NCI-H510A treated with DMSO at 0.1 percent for 48 hours (cell line): Measurements from ENCODE around the gene SV2C.
"Not testable (repeated sequence)": the region's sequence is repeated elsewhere in the genome, so short reads cannot be mapped to it uniquely, and the experiment has no call there.

ENCODE experiments used
- DNase-seq: peaks from one replicate; lab custom pipeline; 2025; lab: John Stamatoyannopoulos, UW

The SV2C gene

DNA sequence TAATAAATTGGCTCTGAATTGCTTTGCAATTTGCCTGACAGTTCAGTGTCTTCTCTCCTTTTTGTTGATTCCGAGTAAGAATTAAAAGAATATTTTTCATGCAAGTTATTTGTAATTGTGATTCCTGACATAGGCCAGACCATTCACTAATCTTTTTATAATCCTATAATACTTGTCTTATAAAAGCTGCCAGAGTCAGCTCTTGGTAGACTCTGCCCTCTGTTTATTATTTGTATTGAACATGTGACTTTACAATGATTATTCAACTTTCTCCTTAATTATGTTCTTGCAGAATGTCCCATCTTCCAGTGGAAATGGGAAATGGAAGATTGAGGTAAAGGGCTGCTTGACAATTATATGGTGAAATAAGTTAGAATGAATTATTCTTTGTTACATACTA lies 121.0 kb downstream of the SV2C start:
- DNase-seq: no peak

- DNase-seq: no peak
Measured at GRCh38 chr5:76204713-76205112, 121.5 kb downstream of the SV2C start.

- DNase-seq: no peak
Measured at GRCh38 chr5:76207120-76207519, 123.9 kb downstream of the SV2C start.

DNA sequence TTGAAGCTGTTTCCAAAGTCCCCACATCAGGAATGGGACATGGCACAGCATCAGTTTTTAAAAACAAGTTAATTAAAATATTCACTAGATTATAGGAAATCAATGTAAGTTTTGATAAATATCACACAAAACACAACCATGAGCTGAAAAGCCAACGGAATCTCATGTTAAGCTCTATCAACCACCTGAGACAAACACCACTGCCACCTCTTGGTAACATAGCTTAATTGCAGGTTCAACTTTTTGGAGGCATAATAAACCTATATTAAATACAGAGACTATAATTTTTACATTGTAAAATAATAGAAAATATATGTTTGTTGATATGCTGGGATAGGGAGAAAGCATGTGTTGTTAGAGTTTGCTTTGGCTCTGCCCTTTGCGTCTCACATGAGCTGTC lies 126.1 kb downstream of the SV2C start:
- no peak for DNase-seq

- DNase-seq: no peak
Measured at GRCh38 chr5:76210946-76211345, 127.8 kb downstream of the SV2C start.

DNA sequence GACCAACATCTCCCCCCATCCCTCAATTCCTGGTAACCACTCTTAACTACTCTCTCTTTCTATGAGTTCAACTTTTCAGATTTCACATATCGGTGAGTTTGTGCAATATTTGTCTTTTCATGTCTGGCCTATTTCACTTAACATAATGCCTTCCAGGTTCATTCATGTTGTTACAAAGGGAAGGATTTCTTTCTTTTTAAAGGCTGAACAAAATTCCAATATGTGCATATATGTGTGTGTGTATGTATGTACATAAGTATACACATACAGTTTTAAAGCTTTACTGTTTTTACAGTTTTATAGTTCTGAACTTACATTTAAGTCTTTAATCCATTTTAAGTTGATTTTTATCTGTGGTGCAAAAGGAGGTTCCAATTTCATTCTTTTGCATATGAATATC lies 130.7 kb downstream of the SV2C start:
- DNase-seq: no peak

GRCh38 chr5:76216748-76217147 lies 133.6 kb downstream of the SV2C start:
- no peak for DNase-seq

DNA sequence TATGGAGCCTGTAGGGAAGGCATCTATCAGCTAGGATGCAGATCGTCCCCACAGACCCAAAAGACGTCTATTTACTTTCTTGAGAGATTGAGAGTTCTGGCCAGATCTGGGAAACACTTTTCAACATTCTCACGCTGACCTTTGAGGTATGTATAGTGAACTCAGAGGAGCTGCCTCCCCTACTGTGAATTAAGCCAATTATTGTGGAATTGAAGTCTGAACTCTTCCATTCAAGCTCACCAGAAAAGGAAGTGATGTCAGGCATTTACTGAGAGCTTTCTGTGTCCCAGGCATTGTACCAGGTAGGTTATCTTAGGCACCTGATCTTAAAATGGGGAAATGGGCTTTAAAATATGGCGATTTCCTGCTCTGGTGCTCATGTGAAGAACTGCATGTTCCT lies 136.5 kb downstream of the SV2C start:
- no peak for DNase-seq

- DNase-seq: no peak
Measured at GRCh38 chr5:76221311-76221710, 138.1 kb downstream of the SV2C start.

DNA sequence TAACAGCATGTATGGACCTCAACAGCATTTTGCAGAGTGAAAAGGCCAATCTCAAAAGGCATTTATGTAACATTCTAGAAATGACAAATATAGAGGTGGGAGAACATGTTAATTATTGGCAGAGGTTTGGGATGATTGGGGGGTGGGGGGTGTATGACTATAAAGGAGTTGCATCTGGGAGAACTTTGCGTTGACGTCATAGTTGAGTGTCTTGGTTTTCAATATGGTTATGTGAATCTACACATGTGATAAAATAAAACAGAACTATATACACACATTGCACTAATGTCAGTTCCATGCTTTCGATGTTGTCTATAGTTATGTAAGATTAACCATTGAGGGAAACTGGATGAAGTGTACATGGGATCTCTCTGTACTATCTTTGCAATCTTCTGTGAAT lies 139.1 kb downstream of the SV2C start:
- no peak for DNase-seq

DNA sequence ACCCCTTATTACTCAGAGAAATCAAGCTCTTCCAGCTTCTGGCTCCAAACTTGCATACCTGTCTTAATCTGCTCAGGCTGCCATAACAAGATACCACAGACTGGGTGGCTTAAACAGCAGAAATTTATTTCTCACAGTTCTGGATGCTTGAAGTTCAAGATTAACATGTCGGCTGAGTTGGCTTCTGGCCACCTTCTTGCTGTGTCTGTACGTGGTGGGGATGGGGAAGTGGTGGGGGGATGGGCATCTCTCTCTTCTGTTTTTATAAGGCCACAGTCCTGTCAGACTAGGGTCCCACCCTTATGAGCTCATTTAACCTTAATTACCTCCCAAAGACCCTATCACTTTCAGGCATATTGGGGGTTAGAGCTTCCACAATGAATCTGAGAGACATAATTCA lies 140.5 kb downstream of the SV2C start:
- no peak for DNase-seq

- no peak for DNase-seq
Measured at GRCh38 chr5:76224898-76225297, 141.7 kb downstream of the SV2C start.

DNA sequence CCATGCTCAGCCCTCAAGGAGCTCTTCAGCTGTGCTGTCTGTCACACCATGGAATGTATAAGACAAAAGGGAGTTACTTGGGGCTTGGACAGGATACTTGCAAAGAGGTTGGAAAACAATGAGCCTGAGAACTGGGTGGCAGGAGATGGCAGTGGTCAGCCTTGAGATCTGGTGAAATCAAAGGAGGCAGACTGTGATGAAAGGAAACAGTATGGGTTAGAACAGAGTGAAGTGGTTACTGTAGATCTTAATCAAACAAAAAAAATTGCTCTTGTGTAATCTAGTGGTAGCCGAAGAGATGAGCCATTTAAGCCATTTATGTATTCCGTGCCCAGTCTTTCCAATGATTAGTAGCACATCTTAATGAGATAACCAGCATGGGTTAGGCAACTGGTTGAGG lies 142.2 kb downstream of the SV2C start:
- no peak for DNase-seq

DNA sequence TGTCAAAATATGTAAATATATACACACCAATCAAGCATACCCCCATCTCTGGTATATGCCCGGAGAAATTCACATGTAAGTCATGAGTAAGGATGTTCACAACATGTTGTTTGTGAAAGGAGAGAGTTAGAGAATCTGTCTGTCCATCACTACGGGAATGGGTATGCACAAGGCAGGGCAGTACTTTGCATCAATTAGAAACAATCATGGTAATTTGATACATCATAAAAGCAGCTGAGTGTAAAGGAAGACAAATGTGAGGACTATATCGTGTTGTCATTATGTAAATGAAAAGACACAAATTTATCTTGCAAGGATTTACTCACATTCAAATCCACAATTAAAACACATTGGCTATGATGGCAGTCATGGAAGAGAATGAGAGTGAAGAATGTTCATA lies 146.7 kb downstream of the SV2C start:
- DNase-seq: no peak

- DNase-seq: no peak
Measured at GRCh38 chr5:76230711-76231285, 147.6 kb downstream of the SV2C start.

- no peak for DNase-seq
Measured at GRCh38 chr5:76234665-76235064, 151.5 kb downstream of the SV2C start.

- no peak for DNase-seq
Measured at GRCh38 chr5:76236684-76237083, 153.5 kb downstream of the SV2C start.

GRCh38 chr5:76240336-76240735 lies 157.2 kb downstream of the SV2C start:
- DNase-seq: no peak

DNA sequence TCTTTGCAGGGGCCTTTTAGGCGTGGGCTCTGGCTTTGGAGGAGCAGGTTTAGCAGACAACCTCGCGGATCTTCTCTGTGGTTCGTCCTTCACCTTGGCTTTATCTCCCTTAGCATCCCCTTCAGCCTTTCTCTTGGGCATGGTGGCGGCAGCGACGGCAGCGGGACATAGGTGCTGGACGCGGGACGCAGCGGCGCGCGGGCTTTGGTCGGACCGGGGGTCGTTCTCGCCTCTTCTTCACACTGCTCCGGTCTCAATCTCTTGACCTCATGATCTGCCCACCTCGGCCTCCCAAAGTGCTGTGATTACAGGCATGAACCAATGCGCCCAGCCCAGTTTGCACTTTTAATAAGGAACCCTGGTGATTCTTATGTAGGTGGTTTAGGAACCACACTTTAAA lies 159.0 kb downstream of the SV2C start:
- not testable (repeated sequence) for DNase-seq

DNA sequence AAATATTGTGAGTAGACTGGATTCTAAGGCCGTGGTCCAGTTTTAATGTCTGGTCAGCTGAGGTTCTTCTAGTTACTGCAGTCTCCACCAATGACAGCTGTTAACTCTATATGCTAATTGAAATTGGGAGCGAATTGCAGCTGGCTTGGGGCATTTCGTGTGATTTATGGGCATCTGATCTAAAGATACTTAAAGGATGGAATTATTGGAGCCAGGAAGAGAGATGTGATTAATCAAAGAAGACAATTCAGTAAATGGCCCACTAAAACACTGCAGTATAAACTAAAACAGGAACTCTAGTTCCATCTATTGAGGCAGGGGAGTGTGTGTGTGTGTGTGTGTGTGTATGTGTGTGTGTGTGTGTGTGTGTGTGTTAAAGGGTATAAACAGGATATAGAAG lies 162.4 kb downstream of the SV2C start:
- DNase-seq: no peak

GRCh38 chr5:76249621-76250020 lies 166.4 kb downstream of the SV2C start:
- no peak for DNase-seq

GRCh38 chr5:76250463-76250862 lies 167.3 kb downstream of the SV2C start:
- DNase-seq: no peak

DNA sequence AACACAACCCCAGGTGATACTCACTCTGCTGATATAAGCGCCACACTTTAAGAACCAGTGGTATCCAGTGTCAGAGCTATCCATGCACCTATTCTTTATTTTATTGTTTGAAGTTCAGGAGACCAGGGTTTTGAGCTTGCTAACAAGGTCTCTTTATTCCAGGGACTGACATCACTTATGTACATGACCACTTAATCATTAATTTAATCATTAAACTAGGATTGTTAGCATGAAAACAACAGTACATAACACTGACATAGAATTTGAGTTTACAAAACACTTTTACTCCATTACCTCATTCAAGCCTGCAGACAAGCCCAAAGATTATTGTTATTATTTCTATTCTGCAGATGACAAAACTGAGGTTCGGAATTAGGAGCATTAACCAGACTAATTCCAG lies 168.5 kb downstream of the SV2C start:
- no peak for DNase-seq

GRCh38 chr5:76252437-76252836 lies 169.3 kb downstream of the SV2C start:
- DNase-seq: no peak
